OCI-LY1 (cell line): ENCODE results near the gene POU2F1.
"Not testable (repeated sequence)": the region's sequence is repeated elsewhere in the genome, so short reads cannot be mapped to it uniquely, and the experiment has no call there.

Experiments
- H2AFZ ChIP-seq: fragments of 200-600 bp; sonication (generic), shearing (Covaris generic); 2 replicates; pipeline ENCODE4 v1.6.0; 2014; ENCODE audit warnings: antibody characterized with exemption, mild to moderate bottlenecking, low read length
- H3F3A ChIP-seq: fragments of 200-600 bp; sonication (generic), shearing (Covaris generic); 2 replicates; pipeline ENCODE4 v1.6.0; 2014; ENCODE audit warnings: mild to moderate bottlenecking, antibody characterized with exemption, low read length, moderate library complexity; ENCODE audit not compliant: insufficient read depth
- H3K27ac ChIP-seq: fragments of 200-600 bp; sonication (generic); 2 replicates; pipeline ENCODE4 v1.5.1; 2014; ENCODE audit warnings: low read length, mixed run types, mild to moderate bottlenecking, low read depth; ENCODE audit not compliant: poor library complexity, severe bottlenecking
- H3K27me3 ChIP-seq: fragments of 200-600 bp; sonication (generic); 2 replicates; pipeline ENCODE4 v1.6.0; 2014; ENCODE audit warnings: antibody characterized with exemption, mild to moderate bottlenecking, low read length, moderate library complexity; ENCODE audit not compliant: insufficient read depth
- H3K36me3 ChIP-seq: fragments of 200-600 bp; sonication (generic); 2 replicates; pipeline ENCODE4 v1.6.1; 2014; ENCODE audit warnings: mild to moderate bottlenecking, antibody characterized with exemption, low read length, moderate library complexity, mixed read lengths; ENCODE audit not compliant: insufficient read depth
- H3K4me1 ChIP-seq: fragments of 200-600 bp; sonication (generic); 2 replicates; pipeline ENCODE4 v1.5.1; 2014; ENCODE audit warnings: mild to moderate bottlenecking, low read length, moderate library complexity; ENCODE audit not compliant: insufficient read depth, severe bottlenecking
- H3K4me2 ChIP-seq: fragments of 200-600 bp; sonication (generic), shearing (Covaris generic); 2 replicates; pipeline ENCODE4 v1.6.1; 2014; ENCODE audit warnings: low read length
- H3K4me3 ChIP-seq: fragments of 200-600 bp; sonication (generic); 2 replicates; pipeline ENCODE4 v1.5.1; 2014; ENCODE audit warnings: low read length, low read depth, mild to moderate bottlenecking, mixed read lengths; ENCODE audit not compliant: poor library complexity, severe bottlenecking
- H3K79me2 ChIP-seq: fragments of 200-600 bp; shearing (Covaris generic); 2 replicates; pipeline ENCODE4 v1.6.1; 2016; ENCODE audit warnings: mixed run types, low read length, mixed read lengths; ENCODE audit not compliant: insufficient read depth
- H3K9ac ChIP-seq: fragments of 200-600 bp; sonication (generic), shearing (Covaris generic); 2 replicates; pipeline ENCODE4 v1.6.1; 2014; ENCODE audit warnings: mild to moderate bottlenecking, low read length, mixed read lengths
- H3K9me2 ChIP-seq: fragments of 200-600 bp; sonication (generic), shearing (Covaris generic); 2 replicates; pipeline ENCODE4 v1.6.1; 2014; ENCODE audit warnings: low read depth, mild to moderate bottlenecking, low read length, mixed read lengths
- H3K9me3 ChIP-seq: fragments of 200-600 bp; shearing (Covaris generic); 2 replicates; pipeline ENCODE4 v1.6.1; 2014; ENCODE audit warnings: low read length, mixed read lengths
- H4K20me1 ChIP-seq: fragments of 200-600 bp; sonication (generic), shearing (Covaris generic); 2 replicates; pipeline ENCODE4 v1.6.0; 2016; ENCODE audit warnings: mild to moderate bottlenecking, low read length; ENCODE audit not compliant: insufficient read depth
- CTCF ChIP-seq: fragments of 200-600 bp; sonication (generic), shearing (Covaris generic); IDR thresholded peaks from 2 replicates; pipeline ENCODE4 v1.5.1; 2017; ENCODE audit warnings: mild to moderate bottlenecking, antibody characterized with exemption, low read length, moderate library complexity, mixed read lengths
- EZH2 ChIP-seq: fragments of 200-600 bp; sonication (generic), shearing (Covaris generic); IDR thresholded peaks from 2 replicates; pipeline ENCODE4 v1.8.0; 2017; ENCODE audit warnings: borderline replicate concordance, mixed run types, mild to moderate bottlenecking, antibody characterized with exemption, low read length, moderate library complexity, mixed read lengths

Gene POU2F1

GRCh38 chr1:167200272-167200671 is 20.4 kb upstream of the POU2F1 start:
- no peaks in the 10 kb centered on the region for H3K4me1 ChIP-seq
- TF ChIP-seq EZH2 (no peak), CTCF (no peak)
- H3K27me3 ChIP-seq: no peaks in the 10 kb centered on the region

GRCh38 chr1:167200749-167201148 is 19.9 kb upstream of the POU2F1 start:
- Histone ChIP-seq H3K79me2 (no peaks in the 10 kb centered on the region), H3K4me1 (no peaks in the 10 kb centered on the region), H3K9ac (no peak overlapping the region), H3K27ac (no peak overlapping the region), H2AFZ (no peak overlapping the region), H3K4me3 (no peak overlapping the region), H3K9me2 (no peaks in the 10 kb centered on the region), H4K20me1 (no peaks in the 10 kb centered on the region), H3K27me3 (no peaks in the 10 kb centered on the region), H3K4me2 (no peak overlapping the region), H3K36me3 (no peaks in the 10 kb centered on the region), H3K9me3 (no peaks in the 10 kb centered on the region), H3F3A (no peaks in the 10 kb centered on the region)
- TF ChIP-seq CTCF: no peak
- no peak for TF ChIP-seq EZH2

More at GRCh38 chr1:167200272-167200671, 20.4 kb upstream of the POU2F1 start:
- Histone ChIP-seq H3K9ac (no peak overlapping the region), H3K4me3 (no peak overlapping the region), H2AFZ (no peak overlapping the region), H4K20me1 (no peaks in the 10 kb centered on the region), H3K9me2 (no peaks in the 10 kb centered on the region), H3K9me3 (no peaks in the 10 kb centered on the region), H3K79me2 (no peaks in the 10 kb centered on the region), H3K36me3 (no peaks in the 10 kb centered on the region), H3K27ac (no peak overlapping the region), H3K4me2 (no peak overlapping the region), H3F3A (no peaks in the 10 kb centered on the region)

- H3K9me3 ChIP-seq: no peaks in the 10 kb centered on the region
- H3F3A ChIP-seq: no peaks in the 10 kb centered on the region
- H3K4me1 ChIP-seq: peaks cover 7% of the 10 kb centered on the region
- H3K4me3 ChIP-seq: no peak overlapping the region
- H4K20me1 ChIP-seq: no peaks in the 10 kb centered on the region
- no peaks in the 10 kb centered on the region for H3K9me2 ChIP-seq
- no peaks in the 10 kb centered on the region for H3K27me3 ChIP-seq
- no peak overlapping the region for H3K9ac ChIP-seq
- no peak overlapping the region for H2AFZ ChIP-seq
- no peaks in the 10 kb centered on the region for H3K36me3 ChIP-seq
- H3K79me2 ChIP-seq: no peaks in the 10 kb centered on the region
- H3K27ac ChIP-seq: no peak overlapping the region
- TF ChIP-seq EZH2: no peak
- no peak for TF ChIP-seq CTCF
- no peak overlapping the region for H3K4me2 ChIP-seq
Measured at GRCh38 chr1:167202049-167202448, 18.6 kb upstream of the POU2F1 start.

GRCh38 chr1:167205306-167206050 is 15.2 kb upstream of the POU2F1 start:
- H3K36me3 ChIP-seq, H2AFZ ChIP-seq, H3K27ac ChIP-seq, H3K4me2 ChIP-seq, H3K27me3 ChIP-seq, H3F3A ChIP-seq, H3K9ac ChIP-seq, H4K20me1 ChIP-seq, H3K4me3 ChIP-seq, H3K9me2 ChIP-seq, H3K79me2 ChIP-seq: not testable (repeated sequence)
- Histone ChIP-seq H3K9me3 (peaks cover 12% of the 10 kb centered on the region), H3K4me1 (peaks cover 20% of the 10 kb centered on the region)
